ENCODE measurements around the gene SLC7A8. TPM values are rescaled to one million over a fixed set of nuclear protein-coding genes. Genes with fewer than 3 reads are reported as not detected.
A peak's percentile ranks its signal among the peaks of the same experiment; 100 is the strongest.

SLC7A8 gene
- total and polyA plus RNA-seq, 2 donors (not counting 1 experiment from before 2014, with no cell fraction given), result 0.25 to 1.1 TPM

GRCh38 chr14:23125011-23125410 lies 58.4 kb downstream of the SLC7A8 start:
- Histone ChIP-seq H2AFZ (ENCODE audit: insufficient read depth, low read depth, low read length, poor library complexity, severe bottlenecking) (no peak overlapping the region), H3K4me3 (ENCODE audit: control extremely low read depth in 1 of 5, extremely low read depth in 1 of 5, insufficient read depth in 1 of 5, low read depth in 2 of 5, low read length in 4 of 5) (no peak overlapping the region), H3K36me3 (replicated peaks in 1 of 2; ENCODE audit: control extremely low read depth in 1 of 2, control insufficient read depth in 1 of 2, extremely low read depth in 1 of 2, insufficient read depth in 2 of 2, low read length in 1 of 2) (no peaks in the 10 kb centered on the region), H3K79me2 (ENCODE audit: control insufficient read depth, insufficient read depth, low read length) (no peaks in the 10 kb centered on the region), H4K20me1 (ENCODE audit: control insufficient read depth, insufficient read depth, low read length, poor library complexity, severe bottlenecking) (no peaks in the 10 kb centered on the region), H3K9me3 (ENCODE audit: control extremely low read depth in 1 of 3, control insufficient read depth in 2 of 3, insufficient read depth in 1 of 3, low read length in 2 of 3) (no peaks in the 10 kb centered on the region), H3K9ac (ENCODE audit: low read length) (no peak overlapping the region), H3K27me3 (replicated peaks in 1 of 4; ENCODE audit: control extremely low read depth in 1 of 4, control insufficient read depth in 3 of 4, insufficient read depth in 4 of 4, low read length in 3 of 4) (no peaks in the 10 kb centered on the region), H3K4me1 (ENCODE audit: control insufficient read depth in 2 of 2, insufficient read depth in 2 of 2, low read length in 2 of 2) (peaks cover 27 to 33% of the 10 kb centered on the region in 2 donors), H3K27ac (ENCODE audit: low read length in 2 of 2) (no peak overlapping the region), H3K4me2 (replicated peaks; ENCODE audit: low read depth, low read length, poor library complexity, severe bottlenecking) (no peak overlapping the region)
- Mint-ChIP-seq H3K27ac (no peak overlapping the region), H3K27me3 (no peaks in the 10 kb centered on the region), H3K4me1 (peaks cover 32% of the 10 kb centered on the region), H3K9me3 (ENCODE audit: insufficient read depth) (no peaks in the 10 kb centered on the region), H3K4me3 (no peak overlapping the region)
- ATAC-seq (ENCODE audit: low read depth) (no peak), DNase-seq (no peak)
- 71% methylated on average over 1 of the region's 3 CpGs for WGBS (ENCODE audit: insufficient coverage)
- TF ChIP-seq EZH2 (IDR thresholded peaks at IDR 0.05; ENCODE audit: borderline replicate concordance, insufficient read depth, low read depth, low read length, poor library complexity, severe bottlenecking), result no peak
- ChIA-PET CTCF (interaction anchor here (0.6 to 9.6 kb wide), 4 partner anchors 48 to 436 kb away, joined by 3 to 249 read pairs (median 14); partner anchors contain the start of gene SLC7A8), POLR2A (no interaction called here)
- intact Hi-C loops (cut with micrococcal nuclease), result no loop called here

GRCh38 chr14:23124337-23124954 lies 59.0 kb downstream of the SLC7A8 start:
- Histone ChIP-seq H2AFZ (ENCODE audit: insufficient read depth, low read depth, low read length, poor library complexity, severe bottlenecking) (no peak overlapping the region), H3K9me3 (ENCODE audit: control extremely low read depth in 1 of 3, control insufficient read depth in 2 of 3, insufficient read depth in 1 of 3, low read length in 2 of 3) (peaks cover 0 to 2% (median 0%) of the 10 kb centered on the region in 3 donors), H3K9ac (ENCODE audit: low read length) (no peak overlapping the region), H3K36me3 (replicated peaks in 1 of 2; ENCODE audit: control extremely low read depth in 1 of 2, control insufficient read depth in 1 of 2, extremely low read depth in 1 of 2, insufficient read depth in 2 of 2, low read length in 1 of 2) (no peaks in the 10 kb centered on the region), H3K4me3 (ENCODE audit: control extremely low read depth in 1 of 5, extremely low read depth in 1 of 5, insufficient read depth in 1 of 5, low read depth in 2 of 5, low read length in 4 of 5) (no peak overlapping the region), H4K20me1 (ENCODE audit: control insufficient read depth, insufficient read depth, low read length, poor library complexity, severe bottlenecking) (no peaks in the 10 kb centered on the region), H3K4me1 (ENCODE audit: control insufficient read depth in 2 of 2, insufficient read depth in 2 of 2, low read length in 2 of 2) (peaks cover 33 to 38% of the 10 kb centered on the region in 2 donors), H3K27ac (ENCODE audit: low read length in 2 of 2) (no peak overlapping the region), H3K79me2 (ENCODE audit: control insufficient read depth, insufficient read depth, low read length) (no peaks in the 10 kb centered on the region), H3K27me3 (replicated peaks in 1 of 4; ENCODE audit: control extremely low read depth in 1 of 4, control insufficient read depth in 3 of 4, insufficient read depth in 4 of 4, low read length in 3 of 4) (no peaks in the 10 kb centered on the region), H3K4me2 (replicated peaks; ENCODE audit: low read depth, low read length, poor library complexity, severe bottlenecking) (no peak overlapping the region)
- Mint-ChIP-seq H3K27ac (peak overlapping the region; percentile 47), H3K27me3 (no peaks in the 10 kb centered on the region), H3K4me1 (peaks cover 38% of the 10 kb centered on the region), H3K4me3 (no peak overlapping the region), H3K9me3 (ENCODE audit: insufficient read depth) (no peaks in the 10 kb centered on the region)
- TF ChIP-seq CTCF (IDR thresholded peaks at IDR 0.05) (no peak), EZH2 (IDR thresholded peaks at IDR 0.05; ENCODE audit: borderline replicate concordance, insufficient read depth, low read depth, low read length, poor library complexity, severe bottlenecking) (no peak)
- WGBS (ENCODE audit: insufficient coverage), result 93% methylated on average over 10 of the region's 13 CpGs
- intact Hi-C loops (cut with micrococcal nuclease), result no loop called here
- no peak for DNase-seq
- ChIA-PET POLR2A (interaction anchor here (1.2 kb wide), 1 partner anchor 197 kb away, joined by 4 read pairs; the partner anchor contains the start of gene PABPN1), CTCF (interaction anchor here (0.6 to 9.6 kb wide), 4 partner anchors 47 to 436 kb away, joined by 3 to 249 read pairs (median 14); partner anchors contain the start of gene SLC7A8)
- no peak for ATAC-seq (ENCODE audit: low read depth)

Measured in B cell (primary cell).